ENCODE data around the gene ATXN2. TPM values are rescaled to one million over a fixed set of nuclear protein-coding genes. Genes with fewer than 3 reads are reported as not detected.
A peak's percentile ranks its signal among the peaks of the same experiment; 100 is the strongest.

The ATXN2 gene
- total and polyA plus RNA-seq, 9 of the 15 experiments (the other 6 are each of a cell fraction or from before 2014, with no cell fraction given), result 16.8 to 67.8 (median 29.3) TPM

GRCh38 chr12:111409780-111410430, 189.2 kb downstream of the ATXN2 start (continued):
- TF ChIP-seq BRF1 (IDR thresholded peaks at IDR 0.05; ENCODE audit: borderline replicate concordance, extremely low read depth, insufficient read length), result no peak
- TF ChIP-seq MTA3 (IDR thresholded peaks at IDR 0.05; ENCODE audit: borderline replicate concordance), result no peak
- TF ChIP-seq CREB3 (tag; conservative IDR thresholded peaks at IDR 0.05; ENCODE audit: low read depth), result no peak
- TF ChIP-seq ZNF586 (CRISPR knock-in tag; conservative IDR thresholded peaks at IDR 0.05), result no peak
- TF ChIP-seq ZNF274 (IDR thresholded peaks at IDR 0.05; ENCODE audit: borderline replicate concordance, low read depth, low read length), result no peak
- no peak for TF ChIP-seq HMG20B (CRISPR knock-in tag; IDR thresholded peaks at IDR 0.05)
- no peak for TF ChIP-seq ASH1L (IDR thresholded peaks at IDR 0.05; ENCODE audit: borderline replicate concordance, low read depth, partially characterized antibody)
- TF ChIP-seq RB1 (IDR thresholded peaks at IDR 0.05; ENCODE audit: low read depth), result 0 out of 2 replicates have a peak, but pooled peaks have one; percentile 28
- no peak for TF ChIP-seq ARID3A (IDR thresholded peaks at IDR 0.05; ENCODE audit: borderline replicate concordance, low read depth, low read length)
- TF ChIP-seq CBX5 (IDR thresholded peaks at IDR 0.05; ENCODE audit: borderline replicate concordance, low read depth), result no peak
- TF ChIP-seq RBM25 (IDR thresholded peaks at IDR 0.05; ENCODE audit: low read depth, low read length, severe bottlenecking), result no peak
- TF ChIP-seq MXD1 (CRISPR knock-in tag; IDR thresholded peaks at IDR 0.05; ENCODE audit: borderline replicate concordance, poor library complexity, severe bottlenecking), result no peak
- no peak for TF ChIP-seq ID3 (CRISPR knock-in tag; IDR thresholded peaks at IDR 0.05)
- TF ChIP-seq ID3 (tag; IDR thresholded peaks at IDR 0.05), result peak; percentile 24; the same call in 1 of the 2 replicates
- no peak for TF ChIP-seq CEBPG (CRISPR knock-in tag; IDR thresholded peaks at IDR 0.05)
- no peak for TF ChIP-seq CEBPG (tag; conservative IDR thresholded peaks at IDR 0.05 in 1 of 2, IDR thresholded peaks at IDR 0.05 in 1 of 2)
- no peak for TF ChIP-seq POU5F1 (IDR thresholded peaks at IDR 0.05; ENCODE audit: borderline replicate concordance, low read depth, low read length, partially characterized antibody)
- TF ChIP-seq NELFE (IDR thresholded peaks at IDR 0.05; ENCODE audit: insufficient read depth, insufficient read length), result no peak
- no peak for TF ChIP-seq ZNF449 (CRISPR knock-in tag; IDR thresholded peaks at IDR 0.05)
- TF ChIP-seq CREB3L1 (IDR thresholded peaks at IDR 0.05; ENCODE audit: borderline replicate concordance, low read depth), result no peak
- TF ChIP-seq NBN (IDR thresholded peaks at IDR 0.05; ENCODE audit: low read depth), result no peak

Data from K562 (cell line).